HG03354 (cell line): ENCODE results near the gene EIF2D.

Experiments used
- ATAC-seq: cut with Tn5 transposase; IDR thresholded peaks from one replicate; pipeline ENCODE4 v1.9.1; 2021; ENCODE audit warnings: mild to moderate bottlenecking; ENCODE audit not compliant: unreplicated experiment, poor library complexity, severe bottlenecking

Gene EIF2D

DNA sequence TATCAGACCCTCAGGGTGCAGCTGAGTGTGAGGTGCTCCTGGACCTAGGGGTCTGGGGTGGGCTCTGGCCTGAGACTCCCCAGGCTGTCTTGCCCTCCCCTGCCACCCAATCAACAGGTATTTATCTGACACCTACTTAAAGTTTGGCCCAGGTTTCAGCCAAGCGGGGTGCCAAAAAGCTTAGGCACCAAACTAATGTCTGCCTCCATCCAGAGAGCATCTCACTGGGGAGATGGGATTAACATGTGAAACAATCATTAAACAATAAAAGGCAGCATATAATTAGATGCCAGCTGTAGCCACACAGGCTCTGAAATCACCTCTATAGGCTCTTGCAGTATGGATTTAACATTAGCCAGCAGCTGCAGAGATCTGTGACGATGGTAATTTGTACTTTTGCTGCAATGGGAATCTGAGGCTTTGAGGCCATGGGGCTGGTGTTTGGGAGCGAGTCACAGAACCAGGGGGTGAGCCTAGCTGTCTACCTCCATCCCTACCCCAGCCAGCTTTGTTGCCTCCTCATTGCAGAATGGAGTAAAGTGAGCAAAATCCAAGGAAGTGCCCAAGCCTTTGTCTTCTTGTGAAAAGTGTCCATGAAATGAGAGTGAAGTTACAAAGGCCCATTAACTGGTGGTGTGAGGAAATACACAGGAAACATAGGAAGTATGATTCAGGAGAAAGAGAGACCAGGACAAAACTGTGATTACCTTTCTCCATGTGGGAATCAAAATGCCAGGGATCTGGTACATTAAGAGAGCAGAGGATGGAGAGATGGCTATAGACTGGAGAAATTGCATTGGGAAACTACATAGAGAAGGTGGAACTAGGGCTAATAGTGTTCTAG lies 36.1 kb downstream of the EIF2D start:
- no peak for ATAC-seq

DNA sequence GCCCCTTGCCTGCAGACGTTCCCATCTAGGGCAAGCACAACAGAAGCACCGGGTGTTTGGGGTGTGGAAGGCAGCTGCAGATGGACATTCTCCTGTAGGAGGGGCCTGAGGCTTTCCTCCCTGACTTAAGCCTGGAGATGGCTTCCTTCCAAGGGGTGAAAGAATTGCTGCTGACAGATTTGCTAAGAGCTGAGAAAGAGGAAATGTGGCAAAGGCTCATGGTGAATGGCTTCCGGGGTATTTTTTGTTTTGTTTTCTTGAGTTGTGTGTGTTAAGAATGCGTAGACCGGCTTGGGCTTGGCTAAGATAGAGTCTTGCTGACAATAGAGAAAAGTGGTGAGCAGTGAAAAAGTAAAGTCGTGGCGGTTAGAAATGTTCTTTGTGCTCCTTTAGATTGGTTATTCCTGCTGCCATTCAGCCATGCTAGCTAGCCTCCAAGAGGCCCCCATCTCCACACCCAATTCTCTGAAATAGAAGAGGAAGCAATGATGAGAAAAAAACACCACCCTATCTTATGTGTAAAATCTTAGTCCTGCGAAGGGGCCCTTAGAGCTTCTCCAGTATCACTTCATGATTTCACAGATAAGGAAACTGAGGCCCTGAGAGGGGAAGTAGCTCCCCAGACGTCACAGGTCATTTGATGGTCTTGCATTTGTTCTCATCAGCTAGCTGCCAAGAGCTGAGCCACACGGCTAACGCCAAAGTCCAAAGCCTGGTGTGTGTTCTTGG lies 36.9 kb downstream of the EIF2D start:
- no peak for ATAC-seq

DNA sequence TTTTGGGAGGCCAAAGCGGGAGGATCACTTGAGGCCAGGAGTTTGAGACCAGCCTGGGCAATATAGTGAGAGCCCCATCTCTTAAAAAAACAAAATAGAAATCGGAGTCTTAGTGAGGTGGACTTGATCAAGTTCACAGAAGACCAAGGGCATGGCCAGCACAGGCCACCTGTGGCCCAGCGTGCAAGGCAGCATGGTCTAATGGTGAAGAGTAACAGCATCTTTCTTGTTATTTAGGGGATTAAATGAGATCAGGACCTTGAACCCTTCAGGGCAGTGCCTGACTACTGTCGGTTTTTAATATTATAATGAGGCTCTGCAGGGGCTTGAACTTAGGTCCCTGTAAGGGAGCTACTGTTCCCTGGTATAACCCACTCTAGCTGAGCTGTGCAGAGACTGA lies 38.5 kb downstream of the EIF2D start:
- ATAC-seq = no peak

- no peak for ATAC-seq
Measured at GRCh38 chr1:206573319-206573718, 38.9 kb downstream of the EIF2D start.

DNA sequence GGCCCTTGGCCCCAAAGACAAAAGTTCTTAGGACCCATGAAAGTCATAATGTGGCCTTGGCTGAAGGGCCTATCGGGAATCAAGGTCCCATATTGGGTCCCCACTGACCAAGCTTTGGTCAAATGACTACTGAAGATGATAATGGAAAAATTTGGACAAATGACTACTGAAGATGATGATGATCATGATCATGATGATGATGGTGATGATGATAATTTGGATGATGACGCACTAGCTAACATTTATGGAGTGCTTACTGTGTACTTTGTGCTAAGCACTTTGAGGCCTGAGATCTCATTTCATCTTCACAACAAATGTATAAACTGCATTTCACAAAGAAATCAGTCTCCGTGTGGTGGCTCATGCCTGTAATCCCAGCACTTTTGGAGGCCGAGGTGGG lies 39.4 kb downstream of the EIF2D start:
- ATAC-seq = no peak

DNA sequence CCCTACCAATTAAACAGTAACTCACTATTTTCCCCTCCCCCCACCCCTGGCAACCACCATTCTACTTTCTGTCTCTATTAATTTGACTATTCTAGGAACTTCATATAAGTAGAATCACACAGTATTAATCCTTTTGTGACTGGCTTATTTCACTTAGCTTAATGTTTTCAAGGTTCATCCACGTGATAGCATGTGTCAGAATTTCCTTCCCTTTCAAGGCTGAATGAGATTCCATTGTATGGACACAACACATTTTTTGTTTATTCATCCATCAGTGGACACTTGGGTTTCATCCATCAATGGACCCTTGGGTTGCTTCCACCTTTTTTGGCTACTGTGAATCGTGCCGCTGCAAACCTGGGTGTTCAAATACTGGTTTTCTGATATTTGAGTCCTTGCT lies 41.7 kb downstream of the EIF2D start:
- no peak for ATAC-seq

DNA sequence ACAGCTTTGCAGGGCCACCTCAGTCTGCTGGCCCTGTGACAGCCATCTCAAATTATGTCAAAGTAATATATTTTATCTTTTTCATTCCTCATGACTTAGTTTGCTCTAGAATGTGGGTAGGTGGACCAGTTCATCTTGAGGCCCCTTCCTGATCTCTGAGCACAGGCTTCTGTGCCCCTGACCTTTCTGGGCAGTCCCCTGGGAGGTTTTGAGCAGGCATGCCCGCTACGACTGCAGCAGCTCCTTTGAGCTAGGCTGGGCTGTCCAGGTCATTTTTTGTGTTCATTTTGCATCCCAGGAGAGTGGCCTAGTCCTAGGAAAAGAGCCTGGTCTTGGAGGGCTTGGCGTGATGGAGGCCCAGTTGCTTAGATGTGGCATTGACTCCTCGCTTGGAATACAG lies 42.7 kb downstream of the EIF2D start:
- ATAC-seq = no peak

GRCh38 chr1:206568779-206569352 lies 43.4 kb downstream of the EIF2D start:
- ATAC-seq = no peak

- ATAC-seq = no peak
Measured at GRCh38 chr1:206568256-206568655, 44.0 kb downstream of the EIF2D start.

GRCh38 chr1:206566999-206567398 lies 45.3 kb downstream of the EIF2D start:
- ATAC-seq = no peak

- no peak for ATAC-seq
Measured at GRCh38 chr1:206565995-206566394, 46.3 kb downstream of the EIF2D start.

GRCh38 chr1:206563367-206564207 lies 48.7 kb downstream of the EIF2D start:
- ATAC-seq = peak; percentile 41

DNA sequence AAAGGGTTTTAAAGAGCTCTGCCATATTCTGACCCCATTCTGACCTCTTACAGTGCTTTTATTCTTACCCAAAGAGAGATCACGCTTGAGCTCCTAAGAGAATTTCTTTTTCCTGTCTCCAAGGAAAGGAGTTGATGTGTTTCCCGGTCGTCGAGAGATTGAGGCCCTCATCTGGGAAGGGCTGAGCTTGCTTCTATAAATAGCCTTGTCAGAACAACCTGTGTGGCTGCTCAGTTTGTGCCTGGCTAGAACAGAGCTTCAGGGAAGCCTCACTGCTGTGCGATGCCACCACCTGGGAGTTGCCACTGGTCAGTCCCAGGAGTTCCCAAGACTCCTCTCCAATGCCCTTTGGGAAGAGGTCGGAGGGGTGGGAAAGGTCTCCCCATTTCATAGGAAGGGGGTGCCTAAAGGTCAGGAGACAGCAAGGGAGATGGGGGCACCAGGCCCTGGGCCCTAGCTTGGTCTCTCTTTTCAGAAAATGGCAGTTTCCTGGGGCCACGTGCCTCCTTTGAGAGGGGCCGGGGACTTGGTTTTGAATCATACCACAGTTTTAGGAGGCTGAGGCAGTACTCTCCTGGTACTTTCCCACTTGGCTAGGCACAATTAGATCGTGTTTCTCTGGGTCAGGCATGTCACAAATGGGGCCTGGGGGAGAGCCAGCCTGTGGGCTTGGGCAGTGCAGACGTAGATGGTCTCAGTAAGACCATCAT lies 52.1 kb downstream of the EIF2D start:
- ATAC-seq = no peak

GRCh38 chr1:206559672-206559995 lies 52.6 kb downstream of the EIF2D start:
- ATAC-seq = no peak

DNA sequence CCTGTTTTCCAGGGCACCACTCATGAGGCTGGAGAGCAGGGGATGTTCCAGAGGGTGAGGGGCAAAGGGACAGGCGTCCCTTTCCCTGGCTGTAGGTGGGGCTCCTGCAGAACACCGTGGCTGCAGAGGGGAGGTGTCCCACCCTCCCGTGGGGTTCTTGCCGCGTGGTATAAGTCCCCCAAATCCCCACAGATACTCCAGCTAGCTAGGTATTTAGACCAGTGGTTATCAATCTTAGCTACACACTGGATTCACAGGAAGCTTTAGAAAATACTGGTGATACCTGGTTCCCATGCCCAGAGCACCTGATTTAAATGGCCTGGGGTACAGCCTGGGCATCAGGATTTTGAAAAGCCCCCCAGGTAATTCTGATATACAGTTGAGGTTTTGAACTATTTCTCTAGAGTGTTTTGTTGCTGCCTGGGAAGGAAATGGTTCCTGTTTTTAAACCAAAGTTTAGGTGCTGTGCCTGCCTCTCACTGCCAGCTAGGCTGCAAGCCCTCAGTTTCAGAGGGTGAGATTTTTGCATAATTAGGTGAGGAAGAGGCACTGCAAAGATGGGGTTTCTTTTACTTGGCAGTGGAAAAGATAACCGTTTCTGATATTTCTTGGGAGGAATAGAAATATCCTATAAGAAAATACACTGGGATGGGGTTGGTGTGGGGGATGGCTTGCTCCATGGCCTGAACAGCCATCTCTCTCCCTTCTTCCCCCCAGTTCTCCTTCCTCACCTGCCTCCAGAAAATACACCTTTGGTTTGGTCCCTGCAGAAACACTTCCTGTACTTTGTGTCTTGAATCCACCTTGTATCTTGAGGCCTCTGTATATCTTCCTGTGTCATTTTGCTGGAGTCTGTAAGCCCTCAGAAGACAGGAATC lies 53.2 kb downstream of the EIF2D start:
- no peak for ATAC-seq

DNA sequence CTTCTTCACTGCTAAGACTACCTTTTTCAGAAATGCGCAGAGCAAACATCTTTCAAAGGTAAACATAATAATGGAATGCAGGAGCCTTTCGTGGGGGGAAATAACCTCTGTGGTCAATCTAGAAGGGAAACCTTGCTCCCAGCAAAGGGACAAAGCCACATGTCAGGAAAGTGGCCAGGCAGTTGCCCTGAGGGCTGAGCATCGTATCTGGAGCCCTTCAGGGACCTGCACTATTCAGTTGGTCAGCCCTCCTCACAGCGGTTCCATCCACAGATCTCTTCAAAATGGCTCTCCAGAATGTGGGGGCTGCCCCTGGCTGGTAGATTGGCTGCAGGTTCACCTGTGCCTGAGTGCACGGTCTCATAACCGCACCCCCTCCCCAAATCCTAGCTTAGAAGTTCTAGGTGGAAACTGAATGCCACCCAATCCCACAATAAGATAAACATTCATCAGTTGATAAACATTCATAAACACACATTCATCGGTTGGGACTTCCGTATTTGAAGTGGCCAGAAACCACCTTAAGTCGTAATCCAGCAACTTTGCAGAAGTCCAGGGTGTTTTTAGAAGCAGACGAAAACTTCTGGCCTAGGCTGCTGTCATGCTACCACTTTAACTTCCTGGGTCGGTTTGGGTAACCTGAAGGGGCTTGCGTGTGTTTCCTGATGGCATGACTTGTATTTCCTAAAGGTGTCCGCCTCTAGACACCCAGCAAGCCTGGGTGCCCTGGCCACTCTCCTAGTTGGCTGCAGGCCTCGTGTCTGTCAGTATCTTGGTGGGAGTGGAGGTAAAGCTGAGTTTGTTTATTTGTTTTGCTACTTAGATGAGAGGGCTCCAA lies 54.4 kb downstream of the EIF2D start:
- no peak for ATAC-seq

DNA sequence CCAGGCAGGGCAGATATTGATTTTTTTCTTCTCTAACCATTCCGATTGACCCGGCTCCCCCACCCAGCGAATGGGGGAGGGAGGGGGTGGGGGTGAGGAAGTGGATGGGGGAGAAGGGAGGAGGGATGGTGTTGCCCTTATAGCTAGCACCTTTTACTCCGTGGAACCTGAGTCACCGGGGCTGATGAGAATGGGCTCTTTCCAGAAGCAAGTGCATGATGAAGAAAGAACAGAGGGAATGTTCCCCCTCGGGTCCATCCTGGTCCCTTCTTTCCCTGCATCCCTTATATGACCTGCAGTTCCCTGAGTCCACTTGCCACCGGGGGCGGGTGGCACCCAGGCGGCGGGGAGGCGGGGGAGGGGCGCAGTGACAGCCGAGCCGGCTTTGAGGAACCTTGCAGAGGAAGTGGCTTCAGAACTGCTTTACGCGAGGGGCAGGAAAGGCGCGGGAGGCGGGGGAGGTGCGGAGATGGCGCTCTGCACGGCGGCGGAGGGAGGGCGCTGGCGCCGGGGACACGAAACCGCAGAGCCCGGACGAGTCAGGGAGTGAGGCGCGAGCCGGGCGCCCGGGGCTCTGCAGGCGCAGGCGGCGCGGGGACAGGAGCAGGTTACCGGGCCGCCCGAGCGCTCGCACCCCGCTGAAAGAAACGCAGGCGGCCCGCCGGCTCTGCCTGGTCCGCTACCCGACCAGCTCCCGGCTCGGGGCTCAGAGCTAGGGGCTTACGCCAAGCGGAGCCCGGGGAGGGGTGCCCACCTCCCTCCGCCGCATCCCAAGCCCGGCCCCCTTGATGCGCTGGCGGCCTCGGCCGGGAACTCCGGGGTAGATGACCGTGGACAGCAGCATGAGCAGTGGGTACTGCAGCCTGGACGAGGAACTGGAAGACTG lies 55.3 kb downstream of the EIF2D start:
- ATAC-seq = peak; percentile 59
